BLaER1 treated with 17β-estradiol and CSF1 and Interleukin-3, amounts not matched to agents 10 nM and 100 nM (cell line): ENCODE results near the gene RGS8.

Experiments used
- H3K27ac ChIP-seq, 11 experiments: shearing (Covaris generic); formaldehyde crosslinking; 2 replicates each; pipeline ENCODE4 v1.8.1; 2022
- H3K27me3 ChIP-seq, 11 experiments: shearing (Covaris generic); formaldehyde crosslinking; 2 replicates each; pipeline ENCODE4 v1.8.1; 2022
- H3K36me3 ChIP-seq, 11 experiments: shearing (Covaris generic); formaldehyde crosslinking; 2 replicates each; pipeline ENCODE4 v1.8.1; 2022
- H3K4me1 ChIP-seq, 10 experiments: shearing (Covaris generic); formaldehyde crosslinking; 2 replicates each; pipeline ENCODE4 v1.8.1; 2022
- H3K4me2 ChIP-seq, 11 experiments: shearing (Covaris generic); formaldehyde crosslinking; 2 replicates each; pipeline ENCODE4 v1.8.1; 2022
- H3K4me3 ChIP-seq, 10 experiments: shearing (Covaris generic); formaldehyde crosslinking; 2 replicates each; pipeline ENCODE4 v1.8.1; 2022
- H3K9ac ChIP-seq, 11 experiments: shearing (Covaris generic); formaldehyde crosslinking; 2 replicates each; pipeline ENCODE4 v1.8.1; 2022
- H3K9me3 ChIP-seq, 11 experiments: shearing (Covaris generic); formaldehyde crosslinking; replicated peaks in 1 of 11; 2 replicates each; pipeline ENCODE4 v1.8.1; 2022
- H4K20me1 ChIP-seq, 11 experiments: shearing (Covaris generic); formaldehyde crosslinking; 2 replicates each; pipeline ENCODE4 v1.8.1; 2022
- Cebpa-rat ChIP-seq, 11 experiments: shearing (Covaris generic); IDR thresholded peaks; 2 replicates each; pipeline ENCODE4 v1.8.1; 2022

The RGS8 gene

DNA sequence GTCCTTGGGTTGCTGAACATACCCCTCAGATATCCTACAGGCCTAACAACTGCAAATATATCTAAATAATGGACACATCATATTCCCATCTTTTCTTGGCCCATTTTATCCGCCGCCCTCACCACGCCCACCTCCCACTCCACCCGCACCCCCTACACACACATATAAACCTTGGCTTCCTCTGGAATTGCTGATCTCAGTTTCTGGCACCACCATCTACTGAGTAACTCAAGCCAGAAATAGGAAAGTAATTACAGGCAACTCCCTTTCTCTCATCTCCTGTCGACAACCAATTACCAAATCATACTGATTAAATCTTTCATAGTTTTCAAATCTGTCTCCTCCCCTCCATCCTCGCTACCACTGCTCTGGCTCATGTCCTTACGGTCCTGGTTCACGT, 4.7 kb downstream of the RGS8 start:
- Histone ChIP-seq H3K4me2 (no peak overlapping the region), H3K27me3 (no peaks in the 10 kb centered on the region), H3K4me3 (no peak overlapping the region), H3K4me1 (peaks cover 12 to 24% (median 17%) of the 10 kb centered on the region in 10 experiments; a peak in 19 of 20 replicates), H3K36me3 (no peaks in the 10 kb centered on the region), H3K9ac (no peak overlapping the region), H3K27ac (no peak overlapping the region), H4K20me1 (no peaks in the 10 kb centered on the region), H3K9me3 (no peaks in the 10 kb centered on the region)
- no peak for TF ChIP-seq Cebpa-rat (IDR thresholded peaks at IDR 0.05)

DNA sequence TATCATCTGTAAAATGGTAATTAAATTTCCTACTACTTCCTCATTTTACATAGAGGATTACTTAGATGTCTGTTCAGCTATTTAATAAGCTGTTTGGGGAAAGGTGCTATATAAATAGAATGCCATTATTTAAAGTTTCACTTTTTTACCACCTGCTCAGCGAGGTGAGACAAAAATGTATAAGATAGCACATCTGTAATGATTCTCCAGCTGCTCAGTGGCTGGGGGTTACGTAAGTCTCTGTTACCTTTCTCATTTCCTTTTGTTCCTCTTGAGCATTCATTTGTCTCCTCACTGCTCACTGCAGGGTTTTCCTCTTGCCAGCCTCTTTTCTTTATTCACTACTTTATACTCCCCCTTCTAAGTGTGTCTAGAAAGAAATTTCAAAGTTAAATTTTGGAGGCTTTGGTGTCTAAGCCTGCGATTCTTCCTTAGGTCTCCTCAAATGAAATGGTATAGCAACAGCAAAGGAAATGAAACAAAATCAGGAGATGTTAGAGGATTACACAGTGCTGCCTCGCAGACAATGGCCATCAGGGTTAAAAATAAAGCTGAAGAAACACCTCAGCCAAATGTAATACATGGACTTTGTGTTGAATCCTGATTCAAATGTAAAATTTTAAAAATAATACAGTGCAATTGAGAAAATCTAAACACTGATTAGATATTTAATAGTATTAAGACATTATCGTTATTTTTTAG, 6.8 kb downstream of the RGS8 start:
- H3K4me1 ChIP-seq: peaks cover 12 to 24% (median 17%) of the 10 kb centered on the region in 10 experiments; a peak in 19 of 20 replicates
- no peaks in the 10 kb centered on the region for H3K27me3 ChIP-seq
- no peak overlapping the region for H3K9ac ChIP-seq
- H3K9me3 ChIP-seq: no peaks in the 10 kb centered on the region
- 0 out of 22 replicates have a peak overlapping the region, but pooled peaks of 1 of the 11 experiments have one; percentile 3 for H3K27ac ChIP-seq
- no peak for TF ChIP-seq Cebpa-rat (IDR thresholded peaks at IDR 0.05)
- H4K20me1 ChIP-seq: no peaks in the 10 kb centered on the region
- H3K4me3 ChIP-seq: no peak overlapping the region
- no peaks in the 10 kb centered on the region for H3K36me3 ChIP-seq
- H3K4me2 ChIP-seq: peak overlapping the region in 10 of 11 experiments; percentile 30 to 63 (median 49); a peak in 19 of 22 replicates

DNA sequence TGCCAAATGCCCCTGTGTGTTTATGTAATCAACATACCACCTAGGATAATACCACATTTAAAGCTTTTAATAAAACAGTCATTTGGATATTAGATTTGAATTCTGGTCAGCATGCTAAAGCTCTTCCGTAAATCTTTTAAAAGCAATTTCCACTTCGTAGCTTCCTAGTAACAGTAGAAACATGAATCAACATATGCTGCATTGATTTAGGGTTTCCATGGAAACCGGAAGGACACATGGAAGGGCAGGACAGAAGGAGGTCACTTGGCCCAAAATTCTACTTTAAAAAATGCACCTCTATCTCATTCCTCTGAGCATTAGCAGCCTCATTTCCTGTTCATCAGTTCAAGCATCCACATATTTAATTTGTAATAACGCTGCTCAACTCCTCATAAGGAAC, 8.1 kb downstream of the RGS8 start:
- H3K27ac ChIP-seq: no peak overlapping the region; a peak in 1 of 22 replicates
- no peaks in the 10 kb centered on the region for H3K9me3 ChIP-seq
- H3K9ac ChIP-seq: no peak overlapping the region
- H3K27me3 ChIP-seq: no peaks in the 10 kb centered on the region
- H4K20me1 ChIP-seq: no peaks in the 10 kb centered on the region
- no peak overlapping the region for H3K4me3 ChIP-seq
- peaks cover 12 to 24% (median 17%) of the 10 kb centered on the region in 10 experiments; a peak in 19 of 20 replicates for H3K4me1 ChIP-seq
- TF ChIP-seq Cebpa-rat (IDR thresholded peaks at IDR 0.05): no peak
- H3K36me3 ChIP-seq: no peaks in the 10 kb centered on the region
- H3K4me2 ChIP-seq: peak overlapping the region in 6 of 11 experiments; percentile 27 to 63 (median 50); a peak in 1 of 22 replicates

DNA sequence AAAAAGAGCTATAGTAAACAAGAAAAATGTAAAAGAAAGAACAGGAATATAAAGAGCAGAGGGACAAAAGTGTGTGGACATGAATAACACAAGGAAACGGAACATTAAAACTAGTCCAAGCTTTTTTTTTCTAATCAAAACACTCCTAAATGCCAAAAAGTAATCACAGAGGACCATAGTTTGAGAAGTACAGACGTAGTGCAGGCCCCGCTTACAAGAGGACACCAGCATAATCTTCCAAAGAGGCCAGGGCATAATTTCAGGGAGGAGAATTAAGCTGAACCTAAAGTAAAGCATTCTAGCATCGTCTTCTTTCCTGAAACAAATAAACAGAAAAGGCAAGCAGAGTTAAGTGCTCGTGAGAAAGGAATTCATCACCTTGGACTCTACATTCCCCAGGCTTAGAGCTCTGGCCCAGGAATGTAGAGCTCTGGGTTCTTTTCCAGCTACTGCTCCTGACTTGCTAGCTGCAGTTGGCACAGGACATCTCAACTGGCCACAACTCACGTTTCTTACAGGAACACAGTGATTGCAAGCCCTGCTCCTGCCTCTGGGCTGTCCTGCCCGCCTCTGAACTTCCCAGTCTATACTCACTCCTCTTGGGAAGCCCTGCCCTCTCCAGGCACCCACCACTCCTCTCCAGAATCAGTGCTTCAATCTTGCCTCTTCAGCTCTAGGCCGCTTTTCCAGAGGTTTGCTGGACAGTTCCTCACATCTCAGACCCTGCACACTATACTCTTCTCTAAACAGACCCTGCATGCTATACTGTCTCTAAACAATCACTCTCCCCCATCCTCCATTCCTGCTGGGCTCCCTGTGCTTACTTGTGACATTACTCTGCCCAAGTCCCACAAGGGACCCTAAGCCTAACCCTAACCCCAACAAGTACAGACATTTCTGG, 9.8 kb downstream of the RGS8 start:
- TF ChIP-seq Cebpa-rat (IDR thresholded peaks at IDR 0.05): no peak
- H3K4me1 ChIP-seq: peaks cover 5 to 23% (median 18%) of the 10 kb centered on the region in 10 experiments; a peak in 19 of 20 replicates

DNA sequence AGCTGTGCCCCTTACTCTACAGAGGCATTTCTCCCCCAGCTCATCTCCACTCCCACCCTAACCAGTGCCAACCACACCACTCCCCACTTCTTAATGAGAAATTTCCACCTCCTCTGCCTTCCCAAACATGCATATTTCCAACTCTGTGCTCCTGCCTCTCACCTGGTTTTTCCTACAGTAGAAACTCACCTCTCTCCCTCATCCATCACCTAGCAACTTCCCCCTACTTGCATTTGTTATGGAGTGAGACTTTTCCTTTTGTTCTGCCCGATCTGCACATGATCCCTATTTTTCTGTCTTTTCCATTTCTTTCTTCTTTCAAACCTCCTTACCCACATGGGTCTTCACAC, 11.9 kb downstream of the RGS8 start:
- Histone ChIP-seq H3K36me3 (no peaks in the 10 kb centered on the region), H3K27ac (no peak overlapping the region), H4K20me1 (no peaks in the 10 kb centered on the region), H3K9ac (no peak overlapping the region), H3K4me3 (no peak overlapping the region), H3K4me2 (no peak overlapping the region), H3K4me1 (peaks cover 2 to 19% (median 12%) of the 10 kb centered on the region in 10 experiments; a peak in 19 of 20 replicates), H3K9me3 (no peaks in the 10 kb centered on the region), H3K27me3 (no peaks in the 10 kb centered on the region)
- no peak for TF ChIP-seq Cebpa-rat (IDR thresholded peaks at IDR 0.05)

More for the DNA sequence above, 9.8 kb downstream of the RGS8 start:
- H3K36me3 ChIP-seq: no peaks in the 10 kb centered on the region
- no peaks in the 10 kb centered on the region for H3K9me3 ChIP-seq
- no peak overlapping the region for H3K27ac ChIP-seq
- H3K4me2 ChIP-seq: no peak overlapping the region; a peak in 1 of 22 replicates
- no peaks in the 10 kb centered on the region for H4K20me1 ChIP-seq
- no peak overlapping the region for H3K4me3 ChIP-seq
- no peaks in the 10 kb centered on the region for H3K27me3 ChIP-seq
- no peak overlapping the region for H3K9ac ChIP-seq

DNA sequence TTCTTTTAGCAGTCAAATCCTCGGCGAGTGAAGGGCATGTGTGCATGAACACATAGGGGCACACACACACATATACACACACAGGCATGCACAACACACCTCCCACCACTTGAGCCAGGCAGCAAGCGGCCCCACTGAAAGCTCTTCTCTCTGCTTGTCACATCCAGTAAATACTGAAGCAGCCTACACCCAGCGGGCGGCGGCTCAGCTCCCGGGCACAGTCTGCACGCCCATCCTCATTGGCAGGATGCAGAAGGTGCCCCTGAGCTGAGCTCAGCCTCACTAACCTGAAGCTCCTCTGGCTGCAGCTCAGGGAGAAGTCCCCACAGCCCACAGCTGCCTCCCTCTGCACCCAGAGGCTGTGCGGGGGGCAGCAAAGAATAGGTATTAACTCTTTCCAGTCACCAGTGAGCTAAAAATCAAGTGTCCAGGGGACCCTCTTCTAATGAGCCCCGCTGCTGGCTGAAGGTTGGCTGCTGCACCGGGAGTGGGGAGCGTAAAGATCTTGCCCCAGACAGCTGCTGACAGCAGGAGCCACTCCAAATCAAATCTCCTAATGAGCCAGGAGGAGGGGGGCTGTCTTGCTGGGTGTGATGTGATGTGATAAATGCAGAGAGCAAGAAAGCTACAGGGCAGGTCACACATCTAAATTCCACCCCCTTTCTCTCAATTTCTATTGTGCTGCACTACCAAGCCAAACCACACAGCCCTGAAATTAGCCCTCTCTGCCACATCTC, 12.5 kb downstream of the RGS8 start:
- Histone ChIP-seq H3K9ac (no peak overlapping the region), H3K27me3 (no peaks in the 10 kb centered on the region), H3K36me3 (no peaks in the 10 kb centered on the region), H3K27ac (no peak overlapping the region), H3K4me2 (no peak overlapping the region), H4K20me1 (no peaks in the 10 kb centered on the region), H3K9me3 (no peaks in the 10 kb centered on the region), H3K4me3 (no peak overlapping the region), H3K4me1 (peaks cover 0 to 13% (median 7%) of the 10 kb centered on the region in 10 experiments; a peak in 17 of 20 replicates)
- no peak for TF ChIP-seq Cebpa-rat (IDR thresholded peaks at IDR 0.05)

DNA sequence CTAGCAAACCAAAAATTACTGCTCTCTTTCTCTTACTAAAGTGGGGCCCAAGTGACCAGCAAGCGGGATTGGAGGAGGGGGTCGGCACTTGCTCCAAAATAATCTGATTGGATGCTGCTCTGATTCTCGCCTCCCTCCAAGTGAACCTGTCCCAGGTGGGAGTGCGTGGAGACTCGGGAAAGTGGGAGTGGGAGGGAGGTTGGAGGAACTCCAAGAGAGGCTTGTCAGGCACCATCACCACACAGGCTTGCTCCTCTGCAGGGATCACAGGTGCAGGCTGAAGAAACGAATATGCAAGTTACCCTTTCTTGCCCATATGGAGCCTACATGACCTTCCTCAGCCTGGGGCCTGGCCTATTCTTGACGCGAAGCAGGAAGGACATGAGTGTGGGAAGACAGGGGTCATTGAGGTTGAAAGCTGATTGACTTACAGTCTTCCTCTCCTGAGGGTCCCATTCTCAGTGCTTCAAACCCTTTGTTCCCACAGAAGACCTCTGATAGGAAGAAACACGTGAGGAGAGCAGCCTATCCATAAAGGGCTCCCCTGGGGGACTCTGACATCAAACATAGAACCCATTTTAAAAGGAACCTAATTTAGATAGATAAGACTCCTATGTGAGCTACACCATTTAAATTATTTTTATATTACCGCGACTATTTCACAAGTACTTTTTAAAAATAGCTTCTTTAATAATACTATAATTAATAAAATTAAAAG, 14.2 kb downstream of the RGS8 start:
- H4K20me1 ChIP-seq: no peaks in the 10 kb centered on the region
- H3K4me2 ChIP-seq: peak overlapping the region in 3 of 11 experiments; percentile 1 to 27 (median 12); a peak in 4 of 22 replicates
- no peaks in the 10 kb centered on the region for H3K27me3 ChIP-seq
- H3K4me3 ChIP-seq: no peak overlapping the region
- H3K27ac ChIP-seq: no peak overlapping the region
- peaks cover 0 to 7% (median 1%) of the 10 kb centered on the region in 10 experiments; a peak in 5 of 20 replicates for H3K4me1 ChIP-seq
- H3K36me3 ChIP-seq: no peaks in the 10 kb centered on the region
- no peak overlapping the region for H3K9ac ChIP-seq
- TF ChIP-seq Cebpa-rat (IDR thresholded peaks at IDR 0.05): no peak
- H3K9me3 ChIP-seq: no peaks in the 10 kb centered on the region

DNA sequence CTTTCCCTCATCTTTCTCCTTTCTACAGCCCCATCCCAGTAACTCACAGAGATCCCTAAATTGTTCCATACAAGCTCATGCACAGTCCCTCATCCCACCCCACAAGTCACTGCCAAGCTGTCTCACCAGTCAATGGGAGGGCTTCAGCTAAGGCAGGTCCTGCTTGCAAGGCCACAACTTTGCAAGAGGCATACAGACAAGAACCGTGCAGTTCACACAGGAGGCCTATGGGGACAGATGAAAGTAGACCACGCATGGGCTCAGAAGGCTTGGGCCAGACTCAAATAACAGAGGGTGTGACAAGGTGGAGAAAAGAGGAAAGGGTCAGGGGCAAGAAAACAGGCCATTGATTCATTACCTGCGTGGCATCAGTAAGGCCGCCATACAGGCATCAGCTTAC, 15.1 kb downstream of the RGS8 start:
- no peak for TF ChIP-seq Cebpa-rat (IDR thresholded peaks at IDR 0.05)
- Histone ChIP-seq H3K4me2 (no peak overlapping the region), H3K4me1 (peaks cover 0 to 7% (median 2%) of the 10 kb centered on the region in 10 experiments; a peak in 5 of 20 replicates), H3K9ac (no peak overlapping the region), H3K27ac (no peak overlapping the region), H3K36me3 (no peaks in the 10 kb centered on the region), H3K4me3 (no peak overlapping the region), H3K9me3 (no peaks in the 10 kb centered on the region), H3K27me3 (no peaks in the 10 kb centered on the region), H4K20me1 (no peaks in the 10 kb centered on the region)
